HepG2 (cell line): ENCODE results near the gene MLYCD. TPM values are rescaled to one million over a fixed set of nuclear protein-coding genes. Genes with fewer than 3 reads are reported as not detected.

Experiments
- ADNP ChIP-seq: sonication (generic); formaldehyde crosslinking; IDR thresholded peaks from 2 replicates; pipeline ENCODE4 v1.4.0; 2020; ENCODE audit warnings: missing genetic modification reagents
- ATF6 ChIP-seq: sonication (generic); formaldehyde crosslinking; conservative IDR thresholded peaks from 2 replicates; pipeline ENCODE4 v1.4.0; 2020; ENCODE audit warnings: missing genetic modification reagents
- BORCS8-MEF2B ChIP-seq: sonication (generic); formaldehyde crosslinking; IDR thresholded peaks from 2 replicates; pipeline ENCODE4 v1.8.0; 2022; ENCODE audit warnings: mild to moderate bottlenecking, missing genetic modification reagents
- ELK4 ChIP-seq: sonication (generic); formaldehyde crosslinking; IDR thresholded peaks from 2 replicates; pipeline ENCODE4 v1.9.0; 2021; ENCODE audit warnings: missing genetic modification reagents, borderline replicate concordance
- ETV6 ChIP-seq: sonication (generic); formaldehyde crosslinking; conservative IDR thresholded peaks from 2 replicates; pipeline ENCODE4 v1.4.0; 2020; ENCODE audit warnings: missing genetic modification reagents
- GATAD1 ChIP-seq: IDR thresholded peaks from 2 replicates; pipeline ENCODE4 v1.6.1; 2016; ENCODE audit warnings: missing genetic modification reagents, missing compliant biosample characterization
- GLI4 ChIP-seq: sonication (generic); formaldehyde crosslinking; IDR thresholded peaks from 2 replicates; pipeline ENCODE4 v1.5.1; 2020; ENCODE audit warnings: missing genetic modification reagents, mild to moderate bottlenecking, moderate library complexity, borderline replicate concordance
- GLMP ChIP-seq: sonication (generic); formaldehyde crosslinking; IDR thresholded peaks from 2 replicates; pipeline ENCODE4 v1.9.0; 2021; ENCODE audit warnings: missing genetic modification reagents, mild to moderate bottlenecking, borderline replicate concordance
- IRF9 ChIP-seq: sonication (generic); formaldehyde crosslinking; IDR thresholded peaks from 2 replicates; pipeline ENCODE4 v1.8.0; 2022; ENCODE audit warnings: missing genetic modification reagents, mild to moderate bottlenecking, borderline replicate concordance
- JARID2 ChIP-seq: sonication (generic); formaldehyde crosslinking; IDR thresholded peaks from 2 replicates; pipeline ENCODE4 v1.8.1; 2023; ENCODE audit warnings: missing genetic modification reagents, inconsistent platforms; ENCODE audit not compliant: insufficient replicate concordance
- NFKBIZ ChIP-seq: IDR thresholded peaks from 2 replicates; pipeline ENCODE4 v1.6.1; 2018; ENCODE audit warnings: missing genetic modification reagents, missing compliant biosample characterization
- NFYC ChIP-seq: IDR thresholded peaks from 2 replicates; pipeline ENCODE4 v1.6.1; 2016; ENCODE audit warnings: missing genetic modification reagents, missing compliant biosample characterization
- POLR2G ChIP-seq: fragments of 200-400 bp; formaldehyde crosslinking; IDR thresholded peaks from 2 replicates; pipeline ENCODE4 v1.6.1; 2018; ENCODE audit warnings: mild to moderate bottlenecking, low read depth, low read length, moderate library complexity
- PRDM4 ChIP-seq: sonication (generic); formaldehyde crosslinking; IDR thresholded peaks from 2 replicates; pipeline ENCODE4 v1.9.0; 2021; ENCODE audit warnings: missing genetic modification reagents, borderline replicate concordance
- PRMT3 ChIP-seq: sonication (generic); formaldehyde crosslinking; IDR thresholded peaks from 2 replicates; pipeline ENCODE4 v1.8.1; 2022; ENCODE audit warnings: low read depth, mild to moderate bottlenecking, moderate library complexity, missing genetic modification reagents, borderline replicate concordance
- SATB2 ChIP-seq: sonication (generic); formaldehyde crosslinking; IDR thresholded peaks from 2 replicates; pipeline ENCODE4 v1.5.0; 2020; ENCODE audit warnings: missing genetic modification reagents
- SP140L ChIP-seq: sonication (generic); formaldehyde crosslinking; IDR thresholded peaks from 2 replicates; pipeline ENCODE4 v1.4.0; 2020; ENCODE audit warnings: missing genetic modification reagents, borderline replicate concordance
- ZNF24 ChIP-seq: fragments of 450-650 bp; IDR thresholded peaks from 2 replicates; pipeline ENCODE4 v1.6.1; 2017; ENCODE audit warnings: antibody characterized with exemption, mild to moderate bottlenecking
- ZNF362 ChIP-seq: sonication (generic); formaldehyde crosslinking; IDR thresholded peaks from 2 replicates; pipeline ENCODE4 v1.4.0; 2020; ENCODE audit warnings: missing genetic modification reagents, mild to moderate bottlenecking, borderline replicate concordance
- ZNF775 ChIP-seq: sonication (generic); formaldehyde crosslinking; IDR thresholded peaks from 2 replicates; pipeline ENCODE4 v1.4.0; 2020; ENCODE audit warnings: missing genetic modification reagents, mild to moderate bottlenecking, moderate library complexity, borderline replicate concordance
- polyA plus RNA-seq, 8 experiments: library from polyadenylated mRNA; depleted of rRNA in 3 of 8; stranded (reverse) in 7 of 8; unstranded in 1 of 8; fragments of >200 nt; fragmentation: Illumina TruSeq in 4 of 8; extraction: Trizol in 4 of 8; gene quantifications; 2 replicates each; pipeline versions ENCODE4 v1.2.1 to v1.2.3, GENCODE V29; 2011 to 2016; ENCODE audit warnings: low read depth in 4 of 8, missing spikeins in 1 of 8, mixed read lengths in 1 of 8; ENCODE audit not compliant: insufficient read depth in 1 of 8
- total RNA-seq, 5 experiments: library from RNA; depleted of rRNA; stranded (reverse); fragments of >200 nt; fragmentation: Illumina TruSeq; extraction: Trizol; gene quantifications; 2 replicates each; pipeline ENCODE4 v1.2.3, GENCODE V29; 2016; ENCODE audit warnings: low read depth in 1 of 5

MLYCD gene
- total and polyA plus RNA-seq, 2 of the 13 experiments (the other 11 are each of a cell fraction or from before 2014, with no cell fraction given): 1.8 to 4.0 TPM

GRCh38 chr16:83942815-83943515, 44.0 kb downstream of the MLYCD start (continued):
- TF ChIP-seq NFKBIZ: peak; percentile 99
- peak; percentile 98 for TF ChIP-seq ZNF362 (CRISPR knock-in tag)
- peak; percentile 27; the same call in 1 of the 2 replicates for TF ChIP-seq ADNP (CRISPR knock-in tag)
- TF ChIP-seq PRMT3 (CRISPR knock-in tag): peak; percentile 91
- TF ChIP-seq IRF9 (CRISPR knock-in tag): peak; percentile 75; the same call in 1 of the 2 replicates
- TF ChIP-seq GATAD1 (CRISPR knock-in tag): peak; percentile 83
- TF ChIP-seq GLI4 (CRISPR knock-in tag): no peak
- TF ChIP-seq SATB2 (CRISPR knock-in tag): no peak
- TF ChIP-seq SP140L (CRISPR knock-in tag): peak; percentile 95; the same call in 1 of the 2 replicates
- TF ChIP-seq ATF6 (CRISPR knock-in tag): peak; percentile 74; the same call in 1 of the 2 replicates
- TF ChIP-seq ZNF775 (CRISPR knock-in tag): no peak
- no peak for TF ChIP-seq POLR2G
- no peak for TF ChIP-seq ELK4
- TF ChIP-seq BORCS8-MEF2B (CRISPR knock-in tag): peak; percentile 89
- TF ChIP-seq PRDM4 (CRISPR knock-in tag): 0 out of 2 replicates have a peak, but pooled peaks have one; percentile 77
- no peak for TF ChIP-seq ZNF24
- TF ChIP-seq GLMP (CRISPR knock-in tag): no peak
- no peak; the same call in 1 of the 2 replicates for TF ChIP-seq NFYC (CRISPR knock-in tag)
- peak; percentile 90 for TF ChIP-seq ETV6 (CRISPR knock-in tag)
- TF ChIP-seq JARID2 (CRISPR knock-in tag): no peak
